ENCODE data around the gene ARID1B. TPM values are rescaled to one million over a fixed set of nuclear protein-coding genes. Genes with fewer than 3 reads are reported as not detected.
A peak's percentile ranks its signal among the peaks of the same experiment; 100 is the strongest.

ARID1B gene
- total RNA-seq, 1 donor from 2014 or later: 78.1 TPM

DNA sequence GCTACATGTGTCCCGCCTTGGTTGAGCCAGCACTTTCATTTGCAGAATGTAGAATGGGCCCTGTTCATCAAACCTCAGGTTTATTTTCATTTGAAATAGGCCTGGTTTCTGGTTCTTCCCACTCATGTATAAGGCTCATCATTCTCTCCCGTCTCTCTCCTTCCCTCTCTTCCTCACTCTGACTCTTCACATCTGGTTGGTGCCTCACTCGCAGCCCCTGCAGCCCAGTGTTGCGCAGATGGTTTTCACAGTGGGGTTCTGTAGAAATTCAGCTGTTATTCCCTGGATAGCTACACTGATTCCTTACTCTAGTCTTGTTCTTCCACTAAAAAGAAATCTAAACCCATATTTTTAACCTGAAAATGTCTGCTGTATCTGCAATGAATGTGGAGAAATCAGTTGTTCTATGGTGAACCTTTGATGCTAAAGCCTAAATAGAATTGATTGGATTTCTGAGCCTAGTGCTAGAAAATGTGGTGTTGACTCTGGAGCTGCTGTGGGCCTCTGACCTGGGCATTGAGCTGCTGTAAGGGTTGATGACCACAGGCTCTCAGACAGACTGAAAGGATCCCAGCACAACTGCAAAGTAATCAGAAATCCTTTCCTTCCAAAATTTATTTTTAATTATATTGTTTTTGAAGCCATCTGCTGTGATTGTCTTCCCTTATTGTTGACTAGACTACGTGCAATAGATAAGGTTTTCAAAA is 395.8 kb downstream of the ARID1B start:
- Mint-ChIP-seq H3K36me3 (ENCODE audit: unreplicated experiment) (peaks cover 27% of the 10 kb centered on the region), H3K27me3 (ENCODE audit: unreplicated experiment) (no peaks in the 10 kb centered on the region), H3K4me1 (ENCODE audit: unreplicated experiment) (no peaks in the 10 kb centered on the region), H3K9me3 (ENCODE audit: unreplicated experiment) (no peaks in the 10 kb centered on the region), H3K27ac (ENCODE audit: unreplicated experiment) (peak overlapping the region; percentile 6), H3K4me3 (ENCODE audit: unreplicated experiment) (no peak overlapping the region)
- no peak for DNase-seq (ENCODE audit: extremely low spot score, unreplicated experiment)
- TF ChIP-seq, protein P1, sequence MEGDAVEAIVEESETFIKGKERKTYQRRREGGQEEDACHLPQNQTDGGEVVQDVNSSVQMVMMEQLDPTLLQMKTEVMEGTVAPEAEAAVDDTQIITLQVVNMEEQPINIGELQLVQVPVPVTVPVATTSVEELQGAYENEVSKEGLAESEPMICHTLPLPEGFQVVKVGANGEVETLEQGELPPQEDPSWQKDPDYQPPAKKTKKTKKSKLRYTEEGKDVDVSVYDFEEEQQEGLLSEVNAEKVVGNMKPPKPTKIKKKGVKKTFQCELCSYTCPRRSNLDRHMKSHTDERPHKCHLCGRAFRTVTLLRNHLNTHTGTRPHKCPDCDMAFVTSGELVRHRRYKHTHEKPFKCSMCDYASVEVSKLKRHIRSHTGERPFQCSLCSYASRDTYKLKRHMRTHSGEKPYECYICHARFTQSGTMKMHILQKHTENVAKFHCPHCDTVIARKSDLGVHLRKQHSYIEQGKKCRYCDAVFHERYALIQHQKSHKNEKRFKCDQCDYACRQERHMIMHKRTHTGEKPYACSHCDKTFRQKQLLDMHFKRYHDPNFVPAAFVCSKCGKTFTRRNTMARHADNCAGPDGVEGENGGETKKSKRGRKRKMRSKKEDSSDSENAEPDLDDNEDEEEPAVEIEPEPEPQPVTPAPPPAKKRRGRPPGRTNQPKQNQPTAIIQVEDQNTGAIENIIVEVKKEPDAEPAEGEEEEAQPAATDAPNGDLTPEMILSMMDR (IDR thresholded peaks at IDR 0.05): no peak

GRCh38 chr6:157173776-157174175 is 396.6 kb downstream of the ARID1B start:
- Mint-ChIP-seq H3K36me3 (ENCODE audit: unreplicated experiment) (peaks cover 21% of the 10 kb centered on the region), H3K27me3 (ENCODE audit: unreplicated experiment) (no peaks in the 10 kb centered on the region), H3K4me1 (ENCODE audit: unreplicated experiment) (no peaks in the 10 kb centered on the region), H3K9me3 (ENCODE audit: unreplicated experiment) (no peaks in the 10 kb centered on the region), H3K4me3 (ENCODE audit: unreplicated experiment) (no peak overlapping the region), H3K27ac (ENCODE audit: unreplicated experiment) (no peak overlapping the region)
- no peak for DNase-seq (ENCODE audit: extremely low spot score, unreplicated experiment)
- TF ChIP-seq, protein P1 (IDR thresholded peaks at IDR 0.05): no peak

DNA sequence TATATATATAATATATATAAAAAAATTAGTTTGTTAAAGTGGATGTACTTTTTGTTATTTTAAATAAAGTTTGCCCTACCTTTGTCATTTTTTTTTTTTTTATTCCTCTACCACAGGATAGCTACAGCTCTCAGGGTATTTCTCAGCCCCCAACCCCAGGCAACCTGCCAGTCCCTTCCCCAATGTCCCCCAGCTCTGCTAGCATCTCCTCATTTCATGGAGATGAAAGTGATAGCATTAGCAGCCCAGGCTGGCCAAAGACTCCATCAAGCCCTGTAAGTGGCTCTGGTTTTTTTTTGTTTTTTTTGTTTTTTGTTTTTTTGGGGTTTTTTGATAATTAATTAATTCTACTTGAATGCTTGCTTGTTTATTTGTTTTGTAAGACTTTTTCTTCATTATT is 397.6 kb downstream of the ARID1B start:
- no peak overlapping the region for H3K27ac Mint-ChIP-seq (ENCODE audit: unreplicated experiment)
- no peak for DNase-seq (ENCODE audit: extremely low spot score, unreplicated experiment)
- no peaks in the 10 kb centered on the region for H3K9me3 Mint-ChIP-seq (ENCODE audit: unreplicated experiment)
- no peaks in the 10 kb centered on the region for H3K27me3 Mint-ChIP-seq (ENCODE audit: unreplicated experiment)
- peaks cover 15% of the 10 kb centered on the region for H3K36me3 Mint-ChIP-seq (ENCODE audit: unreplicated experiment)
- H3K4me3 Mint-ChIP-seq (ENCODE audit: unreplicated experiment): no peak overlapping the region
- no peaks in the 10 kb centered on the region for H3K4me1 Mint-ChIP-seq (ENCODE audit: unreplicated experiment)
- TF ChIP-seq, protein P1 (IDR thresholded peaks at IDR 0.05): no peak

DNA sequence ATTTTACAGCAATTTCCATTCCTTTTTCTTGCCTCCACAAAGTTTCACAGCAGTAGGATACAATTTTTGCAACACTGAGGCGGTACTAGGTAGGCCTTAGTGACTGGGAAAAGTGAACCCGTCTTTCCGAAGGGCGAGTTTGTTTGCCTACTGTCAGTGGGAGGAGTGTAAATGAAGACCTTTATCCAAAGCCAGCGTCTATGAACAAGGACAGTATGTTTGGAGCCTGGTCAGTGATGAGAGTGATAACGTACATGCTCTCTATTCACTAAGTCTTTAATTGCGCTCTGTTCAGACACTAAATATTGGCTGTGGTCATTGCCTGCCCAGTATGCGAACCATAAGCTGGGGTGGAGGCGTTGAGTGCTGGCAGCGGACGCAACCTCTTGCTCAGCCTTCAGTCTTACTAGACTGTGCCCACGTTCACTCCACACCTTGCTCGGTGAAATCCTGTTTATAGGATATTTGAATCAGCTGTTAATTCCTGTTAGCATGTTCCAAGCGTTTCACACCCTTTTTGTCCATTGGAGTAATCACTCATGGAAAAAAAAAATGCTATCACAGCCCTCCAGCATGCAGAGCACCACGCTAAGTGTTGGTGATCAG is 400.7 kb downstream of the ARID1B start:
- TF ChIP-seq, protein P1 (IDR thresholded peaks at IDR 0.05): no peak
- Mint-ChIP-seq H3K27me3 (ENCODE audit: unreplicated experiment) (no peaks in the 10 kb centered on the region), H3K4me1 (ENCODE audit: unreplicated experiment) (no peaks in the 10 kb centered on the region), H3K9me3 (ENCODE audit: unreplicated experiment) (no peaks in the 10 kb centered on the region), H3K27ac (ENCODE audit: unreplicated experiment) (no peak overlapping the region), H3K4me3 (ENCODE audit: unreplicated experiment) (no peak overlapping the region), H3K36me3 (ENCODE audit: unreplicated experiment) (peaks cover 11% of the 10 kb centered on the region)
- no peak for DNase-seq (ENCODE audit: extremely low spot score, unreplicated experiment)

DNA sequence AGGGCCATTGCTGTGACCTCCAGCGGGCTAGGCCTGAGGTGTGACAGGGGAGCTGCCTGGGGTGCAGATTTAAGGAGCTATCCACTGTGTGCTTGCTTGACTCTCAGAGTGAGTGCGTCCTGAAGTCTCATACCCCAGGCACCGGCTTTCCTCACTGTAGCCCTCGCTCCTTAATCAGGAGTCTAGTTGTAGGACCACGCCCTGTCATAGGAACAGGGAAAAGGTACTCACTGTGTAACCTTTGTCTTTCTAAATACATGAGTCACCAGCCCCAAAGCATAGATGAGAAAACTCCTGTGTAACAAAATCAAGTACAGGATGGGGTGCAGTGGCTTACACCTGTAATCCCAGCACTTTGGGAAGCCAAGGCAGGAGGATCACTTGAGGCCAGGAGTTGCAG is 404.5 kb downstream of the ARID1B start:
- TF ChIP-seq, protein P1 (IDR thresholded peaks at IDR 0.05): no peak
- Mint-ChIP-seq H3K27me3 (ENCODE audit: unreplicated experiment) (no peaks in the 10 kb centered on the region), H3K4me3 (ENCODE audit: unreplicated experiment) (no peak overlapping the region), H3K4me1 (ENCODE audit: unreplicated experiment) (peaks cover 8% of the 10 kb centered on the region), H3K9me3 (ENCODE audit: unreplicated experiment) (no peaks in the 10 kb centered on the region), H3K36me3 (ENCODE audit: unreplicated experiment) (peaks cover 19% of the 10 kb centered on the region), H3K27ac (ENCODE audit: unreplicated experiment) (no peak overlapping the region)
- no peak for DNase-seq (ENCODE audit: extremely low spot score, unreplicated experiment)

All from osteocyte (in vitro differentiated cells).